Keratinocyte (primary cell): Measurements from ENCODE around the gene PRR14L. TPM values are rescaled to one million over a fixed set of nuclear protein-coding genes. Genes with fewer than 3 reads are reported as not detected.

Experiments used
- DNase-seq: peaks from one replicate; pipeline ENCODE4 v3.0.0-alpha.2; 2011; ENCODE audit warnings: low read depth, missing footprints, low spot score
- FAIRE-seq: peaks from 2 replicates; lab custom pipeline; 2011; peaks lifted over from hg19 to GRCh38; lab: Jason Lieb, UNC
- H2AFZ ChIP-seq: 2 replicates; pipeline ENCODE4 v1.6.0; 2012; ENCODE audit warnings: low read length, control low read depth, inconsistent platforms; ENCODE audit not compliant: control insufficient read depth
- H3K27ac ChIP-seq: 2 replicates; pipeline ENCODE4 v1.5.1; 2011; ENCODE audit warnings: low read length; ENCODE audit not compliant: control insufficient read depth, insufficient read depth
- H3K27me3 ChIP-seq: 3 replicates; pipeline ENCODE4 v1.6.0; 2011; ENCODE audit warnings: low read length; ENCODE audit not compliant: control insufficient read depth, insufficient read depth; ENCODE audit errors: extremely low read depth
- H3K36me3 ChIP-seq, 2 experiments: 2 replicates in 1 of 2; 3 replicates in 1 of 2; pipeline ENCODE4 v1.5.1; 2011; ENCODE audit warnings: low read length in 2 of 2, mild to moderate bottlenecking in 1 of 2; ENCODE audit not compliant: control insufficient read depth in 2 of 2, insufficient read depth in 2 of 2; ENCODE audit errors: extremely low read depth in 1 of 2
- H3K4me1 ChIP-seq: 3 replicates; pipeline ENCODE4 v1.5.1; 2011; ENCODE audit warnings: low read length; ENCODE audit not compliant: control insufficient read depth, insufficient read depth; ENCODE audit errors: extremely low read depth
- H3K4me2 ChIP-seq: 3 replicates; pipeline ENCODE4 v1.6.0; 2011; ENCODE audit warnings: low read depth, low read length; ENCODE audit not compliant: control insufficient read depth, insufficient read depth; ENCODE audit errors: extremely low read depth
- H3K4me3 ChIP-seq, 3 experiments: fragments of 200-600 bp in 1 of 3; sonication (generic) in 1 of 3; 2 replicates in 2 of 3; 3 replicates in 1 of 3; pipeline ENCODE4 v1.5.1; 2011 to 2016; ENCODE audit warnings: low read length in 3 of 3, mild to moderate bottlenecking in 3 of 3, control low read depth in 2 of 3, inconsistent platforms in 1 of 3, low read depth in 1 of 3, mixed read lengths in 1 of 3, mixed run types in 1 of 3, moderate library complexity in 1 of 3; ENCODE audit not compliant: control insufficient read depth in 2 of 3, insufficient read depth in 2 of 3; ENCODE audit errors: extremely low read depth in 1 of 3
- H3K79me2 ChIP-seq: 2 replicates; pipeline ENCODE4 v1.6.0; 2012; ENCODE audit warnings: low read length; ENCODE audit not compliant: control insufficient read depth, insufficient read depth
- H3K9ac ChIP-seq: 3 replicates; pipeline ENCODE4 v1.6.0; 2011; ENCODE audit warnings: low read length; ENCODE audit not compliant: control insufficient read depth, insufficient read depth; ENCODE audit errors: extremely low read depth
- H3K9me1 ChIP-seq: 3 replicates; pipeline ENCODE4 v1.6.0; 2011; ENCODE audit warnings: low read length; ENCODE audit not compliant: control insufficient read depth, insufficient read depth; ENCODE audit errors: extremely low read depth
- H3K9me3 ChIP-seq: 2 replicates; pipeline ENCODE4 v1.5.1; 2012; ENCODE audit warnings: low read depth, low read length; ENCODE audit not compliant: control insufficient read depth
- H4K20me1 ChIP-seq: 3 replicates; pipeline ENCODE4 v1.6.0; 2011; ENCODE audit warnings: low read length; ENCODE audit not compliant: control insufficient read depth, insufficient read depth; ENCODE audit errors: extremely low read depth
- EZH2 ChIP-seq: IDR thresholded peaks from one replicate; pipeline ENCODE4 v1.6.1; 2012; ENCODE audit warnings: inconsistent platforms, mild to moderate bottlenecking, low read length, moderate library complexity
- dilution Hi-C: fragments of 300-500 bp; cut with MboI; formaldehyde crosslinking; loops from one replicate; pipeline ENCODE4 v1.7.0; 2020; ENCODE audit warnings: low sequenced_read_pairs; ENCODE audit not compliant: extremely low pct_ligation_motif_present
- polyA plus RNA-seq, 5 experiments: library from polyadenylated mRNA; depleted of rRNA in 3 of 5; stranded (reverse) in 3 of 5; stranded (forward) in 1 of 5; unstranded in 1 of 5; fragments of >200 nt; gene quantifications; 1 replicate in 1 of 5; 2 replicates in 3 of 5; 3 replicates in 1 of 5; pipeline versions ENCODE4 v1.2.1 to v1.2.3, GENCODE V29; 2011 to 2012; ENCODE audit warnings: missing spikeins in 2 of 5, low read depth in 1 of 5, low replicate concordance in 1 of 5
- TF ChIP-seq, protein P1 (sequence below), 3 experiments: IDR thresholded peaks in 1 of 3; conservative IDR thresholded peaks in 1 of 3; optimal IDR thresholded peaks in 1 of 3; 2 replicates in 2 of 3; 3 replicates in 1 of 3; pipeline versions ENCODE3 to v1.5.1; 2011; ENCODE audit warnings: low read length in 3 of 3, mild to moderate bottlenecking in 3 of 3, moderate library complexity in 2 of 3, control low read depth in 1 of 3, inconsistent platforms in 1 of 3; ENCODE audit not compliant: insufficient read depth in 2 of 3; ENCODE audit errors: extremely low read depth in 1 of 3

PRR14L gene
- polyA plus RNA-seq, 1 donor (not counting 4 experiments of a cell fraction or from before 2014, with no cell fraction given), result 13.6 TPM

DNA sequence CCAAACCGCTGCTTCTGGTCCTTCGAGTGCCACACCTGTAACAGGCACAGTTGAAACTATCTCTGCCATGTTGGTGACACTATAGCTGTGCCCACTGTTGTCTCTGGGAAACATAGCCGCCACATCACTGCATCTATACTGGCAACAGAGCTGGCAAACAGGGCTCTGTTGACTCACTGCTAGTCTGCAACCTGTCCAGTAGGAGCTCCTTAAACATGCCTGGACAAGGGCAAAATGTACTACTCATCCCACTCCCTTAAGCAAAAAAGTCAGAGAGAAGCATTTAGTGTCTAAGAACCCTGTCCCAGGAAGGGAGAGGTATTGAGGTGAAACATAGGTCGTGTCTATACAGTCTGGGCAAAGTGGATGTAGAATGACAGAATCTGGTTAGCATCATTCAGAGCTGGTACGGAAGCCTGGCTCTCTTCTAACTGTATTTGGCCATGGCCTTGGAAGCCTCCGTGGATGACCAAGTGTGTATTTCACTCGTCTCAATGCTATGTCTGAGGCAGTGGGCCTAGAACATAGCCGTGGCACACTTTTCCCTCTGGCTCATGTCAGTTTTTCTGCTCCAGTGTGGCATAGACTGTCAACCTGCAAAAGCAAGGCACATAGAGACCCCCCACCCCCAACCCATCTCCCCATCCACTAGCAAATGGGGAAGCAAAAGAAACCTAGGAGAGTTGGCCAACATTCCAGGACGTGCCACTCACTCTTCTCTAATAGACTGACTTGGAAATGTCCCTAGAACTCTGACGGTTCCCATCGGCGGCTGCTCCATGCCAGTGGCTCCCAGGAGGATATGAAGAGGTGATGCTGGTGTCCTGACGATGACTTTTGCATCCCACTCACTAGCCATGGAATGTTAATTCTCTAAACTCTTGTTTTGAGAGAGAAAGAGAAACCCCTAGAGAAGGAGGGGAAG lies 66.5 kb downstream of the PRR14L start:
- Histone ChIP-seq H3K36me3 (peaks cover 8 to 23% of the 10 kb centered on the region in 2 experiments), H3K9me1 (no peaks in the 10 kb centered on the region), H3K9ac (peak overlapping the region; percentile 12), H3K79me2 (no peaks in the 10 kb centered on the region), H3K4me1 (peaks cover 40% of the 10 kb centered on the region), H2AFZ (no peak overlapping the region), H4K20me1 (peaks cover 4% of the 10 kb centered on the region), H3K27me3 (no peaks in the 10 kb centered on the region), H3K4me3 (no peak overlapping the region), H3K4me2 (peak overlapping the region; percentile 25), H3K9me3 (no peaks in the 10 kb centered on the region), H3K27ac (peak overlapping the region; percentile 60)
- no peak for TF ChIP-seq EZH2
- TF ChIP-seq, protein P1, sequence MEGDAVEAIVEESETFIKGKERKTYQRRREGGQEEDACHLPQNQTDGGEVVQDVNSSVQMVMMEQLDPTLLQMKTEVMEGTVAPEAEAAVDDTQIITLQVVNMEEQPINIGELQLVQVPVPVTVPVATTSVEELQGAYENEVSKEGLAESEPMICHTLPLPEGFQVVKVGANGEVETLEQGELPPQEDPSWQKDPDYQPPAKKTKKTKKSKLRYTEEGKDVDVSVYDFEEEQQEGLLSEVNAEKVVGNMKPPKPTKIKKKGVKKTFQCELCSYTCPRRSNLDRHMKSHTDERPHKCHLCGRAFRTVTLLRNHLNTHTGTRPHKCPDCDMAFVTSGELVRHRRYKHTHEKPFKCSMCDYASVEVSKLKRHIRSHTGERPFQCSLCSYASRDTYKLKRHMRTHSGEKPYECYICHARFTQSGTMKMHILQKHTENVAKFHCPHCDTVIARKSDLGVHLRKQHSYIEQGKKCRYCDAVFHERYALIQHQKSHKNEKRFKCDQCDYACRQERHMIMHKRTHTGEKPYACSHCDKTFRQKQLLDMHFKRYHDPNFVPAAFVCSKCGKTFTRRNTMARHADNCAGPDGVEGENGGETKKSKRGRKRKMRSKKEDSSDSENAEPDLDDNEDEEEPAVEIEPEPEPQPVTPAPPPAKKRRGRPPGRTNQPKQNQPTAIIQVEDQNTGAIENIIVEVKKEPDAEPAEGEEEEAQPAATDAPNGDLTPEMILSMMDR (optimal IDR thresholded peaks at IDR 0.05 in 1 of 3, IDR thresholded peaks at IDR 0.05 in 1 of 3, conservative IDR thresholded peaks at IDR 0.05 in 1 of 3; ENCODE audit: extremely low read depth in 1 of 3, insufficient read depth in 2 of 3, low read length in 3 of 3), result no peak
- dilution Hi-C loops, result no loop called here
- FAIRE-seq (peak; percentile 100), DNase-seq (peak; percentile 82)

DNA sequence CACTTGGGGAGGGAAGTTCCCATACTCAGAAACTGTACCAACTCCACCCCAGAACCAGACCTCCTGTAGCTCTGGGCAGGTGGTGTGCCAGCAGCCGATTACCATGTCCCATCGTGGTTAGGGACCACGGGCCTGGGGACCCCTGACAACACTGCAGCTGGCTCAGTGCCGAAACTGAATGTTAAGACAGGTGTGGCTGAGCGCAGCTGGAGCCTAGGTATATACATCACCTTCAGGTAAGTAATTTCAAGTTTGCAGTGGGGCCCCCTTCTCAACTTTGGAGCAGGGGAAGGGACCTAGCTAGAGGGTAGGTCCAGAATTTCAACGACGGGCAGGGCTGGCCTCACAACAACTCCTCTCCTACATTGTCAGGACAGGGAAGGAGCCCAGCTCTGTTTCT lies 67.2 kb downstream of the PRR14L start:
- peak overlapping the region; percentile 25 for H3K4me2 ChIP-seq
- no peak overlapping the region for H3K4me3 ChIP-seq
- FAIRE-seq, result peak; percentile 5

More for the DNA sequence above, 67.2 kb downstream of the PRR14L start:
- H3K9me1 ChIP-seq, result no peaks in the 10 kb centered on the region
- peak overlapping the region; percentile 60 for H3K27ac ChIP-seq
- dilution Hi-C loops, result no loop called here
- TF ChIP-seq EZH2, result no peak
- TF ChIP-seq, protein P1 (optimal IDR thresholded peaks at IDR 0.05 in 1 of 3, IDR thresholded peaks at IDR 0.05 in 1 of 3, conservative IDR thresholded peaks at IDR 0.05 in 1 of 3; ENCODE audit: extremely low read depth in 1 of 3, insufficient read depth in 2 of 3, low read length in 3 of 3), result no peak
- no peaks in the 10 kb centered on the region for H3K27me3 ChIP-seq
- H2AFZ ChIP-seq, result no peak overlapping the region
- peaks cover 4% of the 10 kb centered on the region for H4K20me1 ChIP-seq
- no peaks in the 10 kb centered on the region for H3K9me3 ChIP-seq
- H3K79me2 ChIP-seq, result no peaks in the 10 kb centered on the region
- H3K4me1 ChIP-seq, result peaks cover 40% of the 10 kb centered on the region
- no peak for DNase-seq
- peaks cover 8 to 23% of the 10 kb centered on the region in 2 experiments for H3K36me3 ChIP-seq
- H3K9ac ChIP-seq, result peak overlapping the region; percentile 12
